ENCODE results near the gene CHSY3.

Gene CHSY3

GRCh38 chr5:130032807-130033206, 128.5 kb downstream of the CHSY3 start:
- DNase-seq = no peak

GRCh38 chr5:130034566-130035210, 130.4 kb downstream of the CHSY3 start:
- DNase-seq = no peak

DNA sequence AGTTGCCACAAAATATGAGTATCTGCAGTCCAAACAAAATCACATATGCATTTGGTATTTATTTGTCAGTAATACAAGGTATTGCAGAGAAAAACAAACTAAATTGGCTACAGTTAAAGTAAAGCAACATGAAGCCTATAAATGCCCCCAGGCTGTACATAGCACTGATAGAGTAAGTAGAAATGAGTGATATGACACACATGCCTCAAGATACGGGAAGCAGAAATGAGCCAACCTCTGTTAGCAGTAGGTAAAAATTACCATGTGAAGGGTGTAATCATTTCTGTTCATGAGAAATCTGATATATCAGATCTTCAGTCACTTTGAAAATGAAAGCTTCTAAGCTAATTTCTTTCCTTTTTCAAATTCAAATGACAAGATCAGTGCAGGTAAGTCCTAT, 131.1 kb downstream of the CHSY3 start:
- no peak for DNase-seq

DNA sequence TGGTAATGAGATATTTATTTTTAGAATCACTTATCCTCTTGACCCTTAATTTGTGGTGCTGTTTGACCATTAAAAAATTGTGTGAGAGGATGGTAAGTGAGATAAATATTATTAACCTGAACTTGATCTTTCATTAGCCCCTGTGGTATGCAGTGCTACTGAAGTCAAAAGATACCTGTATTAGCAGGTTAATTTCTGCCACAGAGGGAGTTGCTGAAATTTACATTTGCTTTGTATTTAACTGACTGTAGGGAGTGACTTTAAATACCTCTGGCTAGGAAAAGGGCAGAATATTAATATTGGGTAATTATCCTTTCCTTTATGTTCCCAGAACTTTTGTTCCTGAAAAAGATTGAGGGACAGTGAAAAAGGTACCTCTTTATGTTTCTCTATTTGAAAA, 133.6 kb downstream of the CHSY3 start:
- DNase-seq = no peak

- no peak for DNase-seq
These were observed 139.6 kb downstream of the CHSY3 start for GRCh38 chr5:130043834-130044233.

- DNase-seq = no peak
These were observed 141.1 kb downstream of the CHSY3 start for GRCh38 chr5:130045334-130045733.

DNA sequence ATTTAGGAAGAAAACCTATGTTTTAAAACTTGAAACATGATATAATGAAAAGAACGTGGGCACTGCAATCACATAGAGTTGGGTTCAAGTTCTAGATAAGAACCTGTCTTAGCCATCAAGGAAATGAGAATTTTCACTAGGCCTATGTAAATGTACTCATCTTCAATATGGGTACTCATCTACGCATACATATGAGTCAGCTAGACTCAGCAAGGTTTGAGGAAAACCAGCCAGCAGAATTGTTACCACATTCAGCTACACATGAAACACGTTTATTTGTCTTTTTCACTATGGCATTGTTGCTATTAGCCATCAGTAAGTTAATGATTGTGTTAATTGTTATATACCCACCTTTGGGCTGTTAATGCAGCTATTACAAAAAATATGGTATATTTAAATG, 146.3 kb downstream of the CHSY3 start:
- no peak for DNase-seq

DNA sequence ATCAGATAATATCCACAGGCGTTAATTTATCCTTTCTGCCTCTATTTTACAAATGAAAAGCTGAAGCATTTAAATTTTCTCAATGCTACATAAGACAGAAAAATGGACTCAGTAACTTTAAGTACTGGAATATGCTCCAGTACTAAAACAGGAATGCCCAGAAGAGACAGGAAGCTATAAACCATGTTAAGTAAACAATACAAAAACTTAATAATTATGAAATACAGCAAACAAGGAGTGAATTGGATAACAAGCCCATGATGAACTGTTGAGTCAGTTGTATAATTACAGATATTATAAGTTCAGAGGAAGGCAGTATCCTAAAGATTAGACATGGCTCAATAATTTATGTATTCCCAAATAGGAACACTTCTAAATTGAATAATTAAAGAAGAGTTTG, 148.5 kb downstream of the CHSY3 start:
- no peak for DNase-seq

DNA sequence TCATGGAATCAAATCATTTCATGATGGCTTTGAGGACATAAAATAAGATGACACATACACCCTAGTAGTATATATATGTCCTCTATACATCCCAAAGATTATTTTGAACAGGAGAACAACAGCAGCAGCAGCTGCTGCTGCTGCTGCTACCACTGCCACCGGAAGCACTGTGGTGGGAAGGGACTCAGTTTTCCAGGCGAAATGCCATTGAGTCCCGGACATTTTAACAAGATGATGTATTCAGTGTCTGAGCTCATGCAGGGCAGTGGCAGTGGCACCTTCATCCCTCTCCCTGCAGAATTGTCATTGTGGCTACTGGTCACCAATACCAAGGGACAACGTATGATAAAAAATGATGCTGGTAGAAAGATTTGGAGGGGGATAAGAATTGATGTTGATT, 151.3 kb downstream of the CHSY3 start:
- DNase-seq = no peak

- no peak for DNase-seq
These were observed 157.5 kb downstream of the CHSY3 start for GRCh38 chr5:130061746-130062145.

DNA sequence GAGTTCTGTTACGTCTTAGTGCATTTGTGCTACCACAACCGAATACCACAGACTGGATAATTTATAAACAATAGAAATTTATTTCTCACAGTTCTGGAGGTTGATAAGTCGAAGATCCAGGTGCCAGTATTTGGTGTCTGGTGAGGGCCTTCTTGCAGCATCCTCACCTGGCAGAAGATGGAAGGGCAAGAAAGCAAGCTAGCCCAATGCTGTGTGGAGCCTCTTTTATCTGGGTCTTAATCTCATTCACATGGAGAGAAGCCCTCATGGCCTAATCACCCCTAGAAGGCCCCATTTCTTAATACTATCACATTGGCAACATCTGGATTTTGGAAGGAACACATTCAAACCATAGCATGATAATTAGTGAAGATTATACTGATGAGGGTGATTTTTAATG, 159.3 kb downstream of the CHSY3 start:
- no peak for DNase-seq

DNA sequence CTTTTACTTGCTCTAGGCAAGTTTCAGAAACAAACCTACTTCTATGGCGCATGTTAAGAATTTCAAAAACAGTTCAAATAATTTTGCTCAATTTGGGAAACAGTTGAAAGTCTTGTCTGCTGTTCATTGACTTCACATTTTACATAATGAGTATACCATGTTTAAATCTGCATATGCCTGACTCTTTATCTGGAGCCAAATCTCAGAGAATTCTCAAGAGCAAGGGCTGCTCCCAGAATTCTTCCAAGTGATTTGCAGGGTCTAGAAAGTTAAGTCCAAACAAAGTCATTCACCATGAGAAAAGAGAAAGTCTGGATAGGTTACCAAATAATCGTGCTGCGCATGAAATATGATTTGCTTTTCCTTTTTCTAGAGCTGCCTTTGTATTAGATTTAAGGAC, 160.2 kb downstream of the CHSY3 start:
- DNase-seq = no peak

- no peak for DNase-seq
These were observed 161.4 kb downstream of the CHSY3 start for GRCh38 chr5:130065617-130066016.

- no peak for DNase-seq
These were observed 162.4 kb downstream of the CHSY3 start for GRCh38 chr5:130066644-130067043.

DNA sequence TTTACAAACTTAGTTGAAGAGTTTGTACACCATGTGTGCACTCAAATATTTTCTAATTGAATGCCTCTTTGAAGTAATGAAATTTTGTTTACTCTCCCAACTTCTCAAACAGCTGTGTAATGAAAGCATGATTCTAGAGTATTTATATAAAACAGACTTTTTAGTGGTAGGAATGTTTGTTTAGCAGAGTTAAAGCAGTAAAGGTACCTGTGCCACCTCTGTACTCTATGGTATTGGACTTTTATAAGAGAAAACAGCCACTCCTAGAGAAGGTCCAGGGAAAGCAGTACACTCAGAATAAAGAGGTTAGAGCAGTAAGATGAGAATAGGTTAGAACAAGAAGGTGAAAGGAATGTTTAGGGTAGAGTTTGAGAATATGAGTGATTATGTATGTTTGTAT, 163.1 kb downstream of the CHSY3 start:
- DNase-seq = no peak

DNA sequence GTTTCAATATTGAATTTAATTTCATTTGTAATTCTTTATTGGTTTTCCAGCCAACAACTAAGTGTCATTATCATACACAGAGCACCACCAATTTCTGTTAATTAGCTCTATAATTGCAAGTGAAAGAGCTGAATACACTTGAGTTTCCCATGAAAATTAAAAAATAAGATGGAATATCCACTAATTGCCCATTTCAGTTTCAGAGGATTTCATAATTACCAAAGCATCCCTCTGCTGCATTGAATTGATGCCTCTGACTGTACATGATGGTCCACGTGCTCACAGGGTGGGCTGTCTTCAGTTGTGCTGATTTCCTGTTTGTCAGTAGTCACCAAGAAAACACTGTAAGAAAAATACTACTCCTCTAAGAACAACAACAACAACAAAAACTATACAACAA, 163.8 kb downstream of the CHSY3 start:
- DNase-seq = no peak

DNA sequence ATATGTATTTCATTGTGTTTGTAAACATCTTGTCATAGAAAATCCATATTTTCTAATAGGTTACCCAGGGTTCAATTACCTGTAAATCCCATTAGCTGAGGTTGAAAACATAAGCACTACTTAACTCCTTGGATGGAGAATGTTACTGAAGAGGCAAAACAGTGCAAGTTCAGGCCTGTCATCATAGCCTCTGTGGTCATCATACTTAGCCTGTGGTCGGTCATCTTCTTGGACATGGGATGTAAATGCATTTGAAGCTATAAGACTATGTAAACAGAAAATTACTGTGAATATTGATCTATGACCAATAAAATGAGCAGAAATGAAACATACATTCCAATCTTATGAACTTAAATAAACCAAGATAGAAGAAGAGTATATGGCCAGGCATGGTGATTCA, 164.7 kb downstream of the CHSY3 start:
- DNase-seq = no peak

GRCh38 chr5:130074820-130075219, 170.6 kb downstream of the CHSY3 start:
- DNase-seq = no peak

- no peak for DNase-seq
These were observed 172.7 kb downstream of the CHSY3 start for GRCh38 chr5:130077007-130077406.

GRCh38 chr5:130078661-130079060, 174.4 kb downstream of the CHSY3 start:
- no peak for DNase-seq

GRCh38 chr5:130090569-130091270, 186.5 kb downstream of the CHSY3 start:
- DNase-seq = no peak

DNA sequence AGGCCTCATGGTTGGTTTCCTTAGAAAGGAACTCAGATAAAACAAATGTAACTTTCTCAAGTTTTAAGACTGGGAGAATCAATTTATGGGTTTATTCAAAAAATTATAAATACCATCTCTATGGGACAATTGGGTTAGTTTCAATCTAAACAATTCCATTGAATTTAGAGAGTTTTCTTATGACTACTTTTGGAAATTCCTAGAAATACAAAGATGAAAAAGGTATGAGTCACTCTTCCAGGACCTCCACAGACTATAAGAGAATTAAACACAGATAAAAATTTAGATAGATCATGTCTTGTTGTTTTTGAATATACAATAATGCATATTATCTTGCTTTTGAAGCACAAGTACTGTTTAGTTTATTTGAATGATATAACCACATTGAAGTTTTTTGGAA, 188.7 kb downstream of the CHSY3 start:
- no peak for DNase-seq

DNA sequence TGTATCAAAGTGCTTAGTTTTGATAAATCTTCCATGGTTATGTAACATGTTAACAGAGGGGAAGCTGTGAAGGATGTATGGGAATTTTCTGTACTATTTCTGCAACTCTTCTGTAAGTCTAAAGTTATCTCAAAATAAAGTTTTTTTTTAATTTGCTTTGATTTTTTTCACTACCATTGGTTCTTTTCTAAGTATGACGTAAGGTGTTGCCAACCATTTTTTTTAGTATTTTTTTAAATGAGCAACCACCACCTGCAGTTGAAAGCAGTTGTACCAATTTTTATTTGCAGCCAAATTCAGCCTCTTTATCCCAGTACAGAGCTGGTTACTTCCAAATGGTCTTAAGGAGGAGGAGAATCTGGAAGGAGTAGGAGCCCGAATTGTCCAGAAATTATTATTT, 192.2 kb downstream of the CHSY3 start:
- no peak for DNase-seq

DNA sequence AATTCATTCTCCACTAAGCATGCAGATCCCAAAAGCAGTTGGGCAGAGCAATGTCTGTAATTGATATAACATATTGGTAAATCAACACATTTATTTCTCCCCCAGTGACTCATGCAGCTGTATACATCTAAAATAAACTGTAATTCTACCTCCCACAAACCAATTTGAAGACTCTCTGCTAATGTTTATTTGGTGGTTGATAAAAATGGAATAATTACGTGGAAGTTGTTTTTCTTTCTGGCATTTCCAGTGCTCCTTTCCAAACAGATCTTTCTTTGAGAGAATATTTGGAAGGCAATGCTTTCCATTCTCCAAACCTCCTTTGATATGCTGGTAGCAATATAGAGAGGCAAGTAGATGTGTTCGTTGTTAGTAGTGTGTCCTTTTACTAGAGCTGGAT, 194.7 kb downstream of the CHSY3 start:
- DNase-seq = no peak

- DNase-seq = no peak
These were observed 198.1 kb downstream of the CHSY3 start for GRCh38 chr5:130102375-130102774.

Data from effector CD8-positive, alpha-beta T cell (primary cell).